Epithelial cell of proximal tubule (primary cell): ENCODE measurements around the gene PCED1A. TPM values are rescaled to one million over a fixed set of nuclear protein-coding genes. Genes with fewer than 3 reads are reported as not detected.

ENCODE experiments used
- DNase-seq: peaks from one replicate; pipeline ENCODE4 v3.0.0-alpha.2; 2011; ENCODE audit warnings: low read depth
- H3K4me3 ChIP-seq: 2 replicates; pipeline ENCODE4 v1.5.1; 2011; ENCODE audit warnings: low read depth, mild to moderate bottlenecking, low read length
- CTCF ChIP-seq: conservative IDR thresholded peaks from 2 replicates; pipeline ENCODE4 v1.5.1; 2012; ENCODE audit warnings: low read depth, mild to moderate bottlenecking, low read length
- total RNA-seq: library from RNA; depleted of rRNA; stranded (reverse); fragments of >200 nt; gene quantifications from 2 replicates; pipeline ENCODE4 v1.2.3, GENCODE V29; 2015

The PCED1A gene
- total RNA-seq, 1 donor from 2014 or later = 37.5 TPM

GRCh38 chr20:2838847-2839671, 1.4 kb downstream of the PCED1A start:
- H3K4me3 ChIP-seq = no peak overlapping the region
- TF ChIP-seq CTCF = no peak
- no peak for DNase-seq

GRCh38 chr20:2838170-2838797, 2.2 kb downstream of the PCED1A start:
- DNase-seq = no peak
- TF ChIP-seq CTCF = no peak
- no peak overlapping the region for H3K4me3 ChIP-seq

- H3K4me3 ChIP-seq = no peak overlapping the region
- no peak for DNase-seq
- TF ChIP-seq CTCF = no peak
Observed at GRCh38 chr20:2837221-2837960, 3.1 kb downstream of the PCED1A start.

- no peak for DNase-seq
- no peak for TF ChIP-seq CTCF
- no peak overlapping the region for H3K4me3 ChIP-seq
Observed at GRCh38 chr20:2836035-2836434, 4.4 kb downstream of the PCED1A start.

- no peak for DNase-seq
- no peak overlapping the region for H3K4me3 ChIP-seq
- TF ChIP-seq CTCF = no peak
Observed at GRCh38 chr20:2835331-2835796, 5.1 kb downstream of the PCED1A start.

GRCh38 chr20:2834401-2835110, 5.9 kb downstream of the PCED1A start:
- H3K4me3 ChIP-seq = no peak overlapping the region
- no peak for TF ChIP-seq CTCF
- no peak for DNase-seq
